ENCODE data around the gene KDM2B.

- TF ChIP-seq, protein P1, sequence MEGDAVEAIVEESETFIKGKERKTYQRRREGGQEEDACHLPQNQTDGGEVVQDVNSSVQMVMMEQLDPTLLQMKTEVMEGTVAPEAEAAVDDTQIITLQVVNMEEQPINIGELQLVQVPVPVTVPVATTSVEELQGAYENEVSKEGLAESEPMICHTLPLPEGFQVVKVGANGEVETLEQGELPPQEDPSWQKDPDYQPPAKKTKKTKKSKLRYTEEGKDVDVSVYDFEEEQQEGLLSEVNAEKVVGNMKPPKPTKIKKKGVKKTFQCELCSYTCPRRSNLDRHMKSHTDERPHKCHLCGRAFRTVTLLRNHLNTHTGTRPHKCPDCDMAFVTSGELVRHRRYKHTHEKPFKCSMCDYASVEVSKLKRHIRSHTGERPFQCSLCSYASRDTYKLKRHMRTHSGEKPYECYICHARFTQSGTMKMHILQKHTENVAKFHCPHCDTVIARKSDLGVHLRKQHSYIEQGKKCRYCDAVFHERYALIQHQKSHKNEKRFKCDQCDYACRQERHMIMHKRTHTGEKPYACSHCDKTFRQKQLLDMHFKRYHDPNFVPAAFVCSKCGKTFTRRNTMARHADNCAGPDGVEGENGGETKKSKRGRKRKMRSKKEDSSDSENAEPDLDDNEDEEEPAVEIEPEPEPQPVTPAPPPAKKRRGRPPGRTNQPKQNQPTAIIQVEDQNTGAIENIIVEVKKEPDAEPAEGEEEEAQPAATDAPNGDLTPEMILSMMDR (IDR thresholded peaks at IDR 0.05), result no peak
- TF ChIP-seq POLR2A (IDR thresholded peaks at IDR 0.05), result no peak
These were observed 136.0 kb downstream of the KDM2B start for GRCh38 chr12:121444842-121445202.
